ENCODE measurements around the gene LTBP1.

LTBP1 gene

DNA sequence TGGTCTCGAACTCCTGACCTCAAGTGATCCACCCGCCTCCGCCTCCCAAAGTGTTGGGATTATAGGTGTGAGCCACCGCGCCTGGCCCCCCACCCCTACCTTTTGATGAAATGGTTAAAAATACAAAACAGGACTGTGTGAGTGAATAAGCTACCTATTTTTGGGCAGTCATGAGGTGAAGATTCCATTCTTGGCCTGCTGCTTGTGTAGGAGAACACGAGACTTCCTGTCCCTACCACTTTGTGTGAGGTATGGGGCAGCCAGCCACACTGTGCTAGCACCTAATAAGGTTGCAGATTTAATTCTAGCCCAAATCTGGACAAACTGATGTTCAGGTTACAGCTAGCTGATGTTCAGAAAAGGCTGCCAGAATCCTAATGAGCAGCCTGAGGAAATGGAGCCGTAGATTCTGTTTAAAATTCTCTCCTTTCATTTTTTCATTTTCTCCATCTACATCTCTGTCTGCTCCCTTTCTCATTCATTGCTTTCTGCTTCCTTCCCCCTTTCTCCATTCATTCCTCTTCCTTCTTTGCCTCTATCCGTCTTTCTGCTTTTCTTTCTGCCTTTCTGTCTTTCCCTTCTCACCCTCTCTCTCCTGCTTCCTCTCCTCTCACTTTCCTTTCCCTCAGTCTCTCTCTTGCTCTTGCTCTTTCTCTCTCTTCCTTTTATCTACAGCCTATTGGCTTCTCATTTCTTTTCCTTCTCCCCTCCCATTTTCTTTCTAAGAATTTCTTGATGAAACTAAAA is 4.6 kb upstream of the LTBP1 start:
- no peak overlapping the region for H4K8ac ChIP-seq (ENCODE audit: low read depth, low read length)
- no peak overlapping the region for H2BK15ac ChIP-seq (replicated peaks; ENCODE audit: low read depth)
- no peak overlapping the region for H3K27ac ChIP-seq (ENCODE audit: low read depth, low read length)
- no peaks in the 10 kb centered on the region for H3K79me2 ChIP-seq (ENCODE audit: control insufficient read depth, insufficient read depth, low read length)
- H3K4me1 ChIP-seq (ENCODE audit: control insufficient read depth, low read depth, low read length), result peaks cover 2% of the 10 kb centered on the region
- no peak overlapping the region for H2BK5ac ChIP-seq (ENCODE audit: low read length)
- no peak overlapping the region for H3K18ac ChIP-seq (ENCODE audit: low read length)
- DNase-seq, result no peak
- H3K23ac ChIP-seq (ENCODE audit: low read length), result no peak overlapping the region
- H2AK5ac ChIP-seq (ENCODE audit: low read length), result no peak overlapping the region
- H3K36me3 ChIP-seq (ENCODE audit: control insufficient read depth, insufficient read depth, low read length), result no peaks in the 10 kb centered on the region
- H3K4me3 ChIP-seq (ENCODE audit: low read length), result no peak overlapping the region
- no CpG with 5 or more reads among the region's 8 CpGs for WGBS (ENCODE audit: extremely low coverage, insufficient coverage, low lambda C conversion rate)
- no peak overlapping the region for H3K4ac ChIP-seq (ENCODE audit: low read depth, low read length)
- no peak overlapping the region for H3K9ac ChIP-seq (ENCODE audit: low read length)
- no peaks in the 10 kb centered on the region for H3K27me3 ChIP-seq (ENCODE audit: insufficient read depth, low read length, poor library complexity)
- H3K4me2 ChIP-seq (ENCODE audit: low read length), result no peak overlapping the region
- H3K56ac ChIP-seq (ENCODE audit: low read length), result no peak overlapping the region
- H2BK120ac ChIP-seq (ENCODE audit: low read depth, low read length), result no peak overlapping the region
- H3K79me1 ChIP-seq (ENCODE audit: low read length), result no peaks in the 10 kb centered on the region
- H4K5ac ChIP-seq (ENCODE audit: low read length), result no peak overlapping the region

DNA sequence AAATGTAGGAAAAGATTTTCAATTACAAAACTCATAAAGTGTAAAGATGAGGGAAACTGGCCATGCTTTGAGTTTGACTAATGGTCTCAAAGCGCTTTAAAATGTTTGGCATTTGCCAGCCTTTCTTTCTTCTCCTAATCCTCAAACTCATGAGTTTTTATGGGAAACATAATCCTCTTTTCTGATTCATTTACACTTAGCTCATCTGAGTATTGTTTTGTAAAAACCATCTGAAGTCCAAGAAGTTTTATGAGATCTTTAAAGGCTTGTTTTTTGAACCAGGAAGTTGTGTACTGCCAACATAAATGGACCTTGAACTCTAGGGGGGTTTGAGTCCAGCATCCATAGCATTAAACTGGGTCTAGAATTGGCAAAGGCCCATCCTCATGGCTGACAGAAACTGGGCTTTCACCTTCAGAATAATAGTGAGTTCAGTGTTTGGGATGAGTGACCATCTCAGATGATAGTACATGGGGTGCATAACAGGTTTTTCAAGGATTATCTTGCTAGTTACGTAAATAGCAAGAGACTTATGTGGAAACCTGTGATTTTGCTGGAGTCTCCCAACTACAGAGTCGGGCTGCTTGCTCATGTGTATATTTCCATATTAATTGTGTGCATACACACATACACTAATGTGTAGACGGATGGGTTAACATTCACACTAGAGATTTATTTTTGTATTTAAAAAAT is 3.8 kb upstream of the LTBP1 start:
- Histone ChIP-seq H3K79me1 (ENCODE audit: low read length) (no peaks in the 10 kb centered on the region), H2BK120ac (ENCODE audit: low read depth, low read length) (no peak overlapping the region), H4K8ac (ENCODE audit: low read depth, low read length) (no peak overlapping the region), H4K5ac (ENCODE audit: low read length) (no peak overlapping the region), H2BK5ac (ENCODE audit: low read length) (no peak overlapping the region), H3K23ac (ENCODE audit: low read length) (no peak overlapping the region), H3K18ac (ENCODE audit: low read length) (no peak overlapping the region), H3K9ac (ENCODE audit: low read length) (no peak overlapping the region), H3K27me3 (ENCODE audit: insufficient read depth, low read length, poor library complexity) (no peaks in the 10 kb centered on the region), H3K56ac (ENCODE audit: low read length) (no peak overlapping the region), H3K4me3 (ENCODE audit: low read length) (no peak overlapping the region), H3K36me3 (ENCODE audit: control insufficient read depth, insufficient read depth, low read length) (no peaks in the 10 kb centered on the region), H2BK15ac (replicated peaks; ENCODE audit: low read depth) (no peak overlapping the region), H2AK5ac (ENCODE audit: low read length) (no peak overlapping the region), H3K79me2 (ENCODE audit: control insufficient read depth, insufficient read depth, low read length) (no peaks in the 10 kb centered on the region), H3K4me1 (ENCODE audit: control insufficient read depth, low read depth, low read length) (no peaks in the 10 kb centered on the region), H3K4ac (ENCODE audit: low read depth, low read length) (no peak overlapping the region), H3K4me2 (ENCODE audit: low read length) (no peak overlapping the region), H3K27ac (ENCODE audit: low read depth, low read length) (no peak overlapping the region)
- DNase-seq, result no peak
- no CpG with 5 or more reads among the region's 4 CpGs for WGBS (ENCODE audit: extremely low coverage, insufficient coverage, low lambda C conversion rate)

DNA sequence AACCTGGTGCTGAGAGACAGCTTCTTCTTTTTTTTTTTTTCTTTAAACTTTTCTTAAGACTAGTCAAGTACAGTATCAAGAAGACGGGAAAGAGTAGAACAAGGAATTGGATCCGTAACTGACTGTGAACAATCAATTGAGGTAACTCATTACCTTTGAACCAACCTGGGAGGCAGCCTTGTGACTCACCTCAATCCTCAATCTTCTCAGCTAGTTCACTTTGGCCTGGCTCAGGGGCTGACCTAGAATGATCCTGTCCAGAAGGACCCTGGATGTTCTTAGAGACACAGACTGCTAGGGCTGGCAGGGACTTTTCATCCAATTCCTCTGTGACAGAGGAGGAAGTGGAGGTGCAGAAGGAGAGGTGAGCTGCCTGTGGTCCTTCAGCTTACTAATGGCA is 1.5 kb upstream of the LTBP1 start:
- Histone ChIP-seq H3K4me3 (ENCODE audit: low read length) (no peak overlapping the region), H3K27ac (ENCODE audit: low read depth, low read length) (no peak overlapping the region), H3K4me2 (ENCODE audit: low read length) (no peak overlapping the region), H2AK5ac (ENCODE audit: low read length) (no peak overlapping the region), H3K18ac (ENCODE audit: low read length) (no peak overlapping the region), H4K5ac (ENCODE audit: low read length) (no peak overlapping the region), H4K8ac (ENCODE audit: low read depth, low read length) (no peak overlapping the region), H3K4me1 (ENCODE audit: control insufficient read depth, low read depth, low read length) (no peaks in the 10 kb centered on the region), H3K36me3 (ENCODE audit: control insufficient read depth, insufficient read depth, low read length) (no peaks in the 10 kb centered on the region), H3K56ac (ENCODE audit: low read length) (no peak overlapping the region), H2BK120ac (ENCODE audit: low read depth, low read length) (no peak overlapping the region), H3K27me3 (ENCODE audit: insufficient read depth, low read length, poor library complexity) (no peaks in the 10 kb centered on the region), H3K79me1 (ENCODE audit: low read length) (no peaks in the 10 kb centered on the region), H3K4ac (ENCODE audit: low read depth, low read length) (no peak overlapping the region), H3K79me2 (ENCODE audit: control insufficient read depth, insufficient read depth, low read length) (no peaks in the 10 kb centered on the region), H2BK5ac (ENCODE audit: low read length) (no peak overlapping the region), H2BK15ac (replicated peaks; ENCODE audit: low read depth) (no peak overlapping the region), H3K23ac (ENCODE audit: low read length) (no peak overlapping the region), H3K9ac (ENCODE audit: low read length) (no peak overlapping the region)
- WGBS (ENCODE audit: extremely low coverage, insufficient coverage, low lambda C conversion rate), result no CpG with 5 or more reads among the region's 2 CpGs
- DNase-seq, result no peak

DNA sequence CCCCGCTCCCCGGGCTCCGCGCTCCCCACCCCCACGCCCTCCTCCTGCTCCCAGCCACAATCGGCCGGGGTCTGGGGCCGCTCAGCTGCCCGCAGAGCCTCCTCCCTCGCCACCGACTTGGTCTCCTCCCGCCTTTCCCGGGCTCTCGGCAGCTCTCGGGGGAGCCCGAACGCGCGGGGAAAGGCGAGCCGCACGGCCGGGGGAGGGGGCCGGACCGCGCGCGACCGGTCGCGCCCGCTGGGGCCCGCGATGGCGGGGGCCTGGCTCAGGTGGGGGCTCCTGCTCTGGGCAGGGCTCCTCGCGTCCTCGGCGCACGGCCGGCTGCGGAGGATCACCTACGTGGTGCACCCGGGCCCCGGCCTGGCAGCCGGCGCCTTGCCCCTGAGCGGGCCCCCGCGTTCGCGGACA is 327 bp downstream of the LTBP1 start:
- Histone ChIP-seq H4K5ac (ENCODE audit: low read length) (no peak overlapping the region), H2BK15ac (replicated peaks; ENCODE audit: low read depth) (peak overlapping the region; percentile 76), H3K79me2 (ENCODE audit: control insufficient read depth, insufficient read depth, low read length) (no peaks in the 10 kb centered on the region), H2AK5ac (ENCODE audit: low read length) (no peak overlapping the region), H3K4me2 (ENCODE audit: low read length) (peak overlapping the region; percentile 47), H4K8ac (ENCODE audit: low read depth, low read length) (peak overlapping the region; percentile 98), H3K79me1 (ENCODE audit: low read length) (no peaks in the 10 kb centered on the region), H3K18ac (ENCODE audit: low read length) (peak overlapping the region; percentile 100), H3K56ac (ENCODE audit: low read length) (peak overlapping the region; percentile 91), H3K4me1 (ENCODE audit: control insufficient read depth, low read depth, low read length) (no peaks in the 10 kb centered on the region), H3K4me3 (ENCODE audit: low read length) (peak overlapping the region; percentile 64), H3K23ac (ENCODE audit: low read length) (peak overlapping the region; percentile 37), H3K36me3 (ENCODE audit: control insufficient read depth, insufficient read depth, low read length) (no peaks in the 10 kb centered on the region), H2BK5ac (ENCODE audit: low read length) (no peak overlapping the region), H3K27ac (ENCODE audit: low read depth, low read length) (peak overlapping the region; percentile 80), H3K27me3 (ENCODE audit: insufficient read depth, low read length, poor library complexity) (no peaks in the 10 kb centered on the region), H3K9ac (ENCODE audit: low read length) (peak overlapping the region; percentile 80), H2BK120ac (ENCODE audit: low read depth, low read length) (peak overlapping the region; percentile 95), H3K4ac (ENCODE audit: low read depth, low read length) (peak overlapping the region; percentile 74)
- WGBS (ENCODE audit: extremely low coverage, insufficient coverage, low lambda C conversion rate), result no CpG with 5 or more reads among the region's 52 CpGs
- DNase-seq, result peak; percentile 37

DNA sequence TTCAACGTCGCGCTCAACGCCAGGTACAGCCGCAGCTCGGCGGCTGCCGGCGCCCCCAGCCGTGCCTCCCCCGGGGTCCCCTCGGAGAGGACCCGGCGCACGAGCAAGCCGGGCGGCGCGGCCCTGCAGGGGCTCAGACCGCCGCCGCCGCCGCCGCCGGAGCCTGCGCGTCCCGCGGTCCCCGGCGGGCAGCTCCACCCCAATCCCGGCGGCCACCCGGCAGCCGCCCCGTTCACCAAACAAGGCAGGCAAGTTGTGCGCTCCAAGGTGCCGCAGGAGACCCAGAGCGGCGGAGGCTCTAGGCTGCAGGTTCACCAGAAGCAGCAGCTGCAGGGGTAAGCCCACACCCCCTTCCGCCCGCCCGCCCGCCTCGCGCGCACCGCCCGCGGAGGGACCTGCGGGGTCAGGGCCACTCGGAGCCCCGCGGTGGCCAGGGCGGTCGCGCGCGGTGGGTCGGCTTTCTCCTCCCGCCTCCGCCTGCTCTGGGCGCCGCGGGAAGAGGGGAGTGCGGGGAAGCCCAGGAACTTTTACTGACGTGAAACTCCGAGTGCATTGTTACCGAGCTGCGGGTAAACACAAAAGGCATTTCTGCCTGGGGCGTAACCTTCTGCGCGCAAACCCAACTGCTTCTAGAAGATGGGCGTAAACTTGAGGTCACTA is 861 bp downstream of the LTBP1 start:
- H2BK15ac ChIP-seq (replicated peaks; ENCODE audit: low read depth), result peak overlapping the region; percentile 76
- H3K79me2 ChIP-seq (ENCODE audit: control insufficient read depth, insufficient read depth, low read length), result no peaks in the 10 kb centered on the region
- H3K4me2 ChIP-seq (ENCODE audit: low read length), result peak overlapping the region; percentile 66
- H2AK5ac ChIP-seq (ENCODE audit: low read length), result no peak overlapping the region
- peak overlapping the region; percentile 91 for H3K56ac ChIP-seq (ENCODE audit: low read length)
- peak overlapping the region; percentile 36 for H3K4ac ChIP-seq (ENCODE audit: low read depth, low read length)
- H3K4me3 ChIP-seq (ENCODE audit: low read length), result peak overlapping the region; percentile 64
- WGBS (ENCODE audit: extremely low coverage, insufficient coverage, low lambda C conversion rate), result no CpG with 5 or more reads among the region's 75 CpGs
- no peaks in the 10 kb centered on the region for H3K79me1 ChIP-seq (ENCODE audit: low read length)
- H2BK5ac ChIP-seq (ENCODE audit: low read length), result no peak overlapping the region
- H4K5ac ChIP-seq (ENCODE audit: low read length), result no peak overlapping the region
- peak overlapping the region; percentile 80 for H3K9ac ChIP-seq (ENCODE audit: low read length)
- H3K27me3 ChIP-seq (ENCODE audit: insufficient read depth, low read length, poor library complexity), result no peaks in the 10 kb centered on the region
- H3K4me1 ChIP-seq (ENCODE audit: control insufficient read depth, low read depth, low read length), result no peaks in the 10 kb centered on the region
- peak overlapping the region; percentile 80 for H3K27ac ChIP-seq (ENCODE audit: low read depth, low read length)
- no peak overlapping the region for H3K23ac ChIP-seq (ENCODE audit: low read length)
- H3K18ac ChIP-seq (ENCODE audit: low read length), result peak overlapping the region; percentile 100
- no peak overlapping the region for H4K8ac ChIP-seq (ENCODE audit: low read depth, low read length)
- no peaks in the 10 kb centered on the region for H3K36me3 ChIP-seq (ENCODE audit: control insufficient read depth, insufficient read depth, low read length)
- DNase-seq, result peak; percentile 86
- peak overlapping the region; percentile 95 for H2BK120ac ChIP-seq (ENCODE audit: low read depth, low read length)

Data from mesendoderm (in vitro differentiated cells).